Measurements from ENCODE around the gene NCKAP5.
"Not testable (repeated sequence)": the region's sequence is repeated elsewhere in the genome, so short reads cannot be mapped to it uniquely, and the experiment has no call there.

The NCKAP5 gene

GRCh38 chr2:133496501-133497269 lies 71.6 kb downstream of the NCKAP5 start:
- DNase-seq = no peak

- DNase-seq = no peak
These were observed 73.0 kb downstream of the NCKAP5 start for GRCh38 chr2:133495226-133495625.

GRCh38 chr2:133492719-133493380 lies 75.4 kb downstream of the NCKAP5 start:
- DNase-seq = no peak

GRCh38 chr2:133490411-133490980 lies 77.8 kb downstream of the NCKAP5 start:
- DNase-seq = no peak

GRCh38 chr2:133489641-133490410 lies 78.4 kb downstream of the NCKAP5 start:
- DNase-seq = no peak

- DNase-seq = no peak
These were observed 79.1 kb downstream of the NCKAP5 start for GRCh38 chr2:133489146-133489545.

- no peak for DNase-seq
These were observed 81.5 kb downstream of the NCKAP5 start for GRCh38 chr2:133486771-133487191.

GRCh38 chr2:133485868-133486267 lies 82.4 kb downstream of the NCKAP5 start:
- no peak for DNase-seq

GRCh38 chr2:133484784-133485183 lies 83.5 kb downstream of the NCKAP5 start:
- DNase-seq = no peak

- DNase-seq = no peak
These were observed 84.2 kb downstream of the NCKAP5 start for GRCh38 chr2:133484106-133484505.

GRCh38 chr2:133483181-133483580 lies 85.1 kb downstream of the NCKAP5 start:
- DNase-seq = no peak

GRCh38 chr2:133480707-133481429 lies 87.4 kb downstream of the NCKAP5 start:
- DNase-seq = no peak

GRCh38 chr2:133477616-133477990 lies 90.7 kb downstream of the NCKAP5 start:
- no peak for DNase-seq

- no peak for DNase-seq
These were observed 91.2 kb downstream of the NCKAP5 start for GRCh38 chr2:133476931-133477615.

- DNase-seq = no peak
These were observed 92.0 kb downstream of the NCKAP5 start for GRCh38 chr2:133476286-133476685.

GRCh38 chr2:133475610-133476009 lies 92.7 kb downstream of the NCKAP5 start:
- DNase-seq = no peak

GRCh38 chr2:133470446-133470845 lies 97.8 kb downstream of the NCKAP5 start:
- not testable (repeated sequence) for DNase-seq

- DNase-seq = no peak
These were observed 105.5 kb downstream of the NCKAP5 start for GRCh38 chr2:133462811-133463210.

GRCh38 chr2:133461484-133461883 lies 106.8 kb downstream of the NCKAP5 start:
- no peak for DNase-seq

- no peak for DNase-seq
These were observed 108.7 kb downstream of the NCKAP5 start for GRCh38 chr2:133459590-133459989.

GRCh38 chr2:133458280-133458679 lies 110.0 kb downstream of the NCKAP5 start:
- DNase-seq = no peak

GRCh38 chr2:133457861-133458260 lies 110.4 kb downstream of the NCKAP5 start:
- DNase-seq = no peak
